ENCODE data around the gene NFATC4.
"Not testable (repeated sequence)": the region's sequence is repeated elsewhere in the genome, so short reads cannot be mapped to it uniquely, and the experiment has no call there.

The NFATC4 gene

DNA sequence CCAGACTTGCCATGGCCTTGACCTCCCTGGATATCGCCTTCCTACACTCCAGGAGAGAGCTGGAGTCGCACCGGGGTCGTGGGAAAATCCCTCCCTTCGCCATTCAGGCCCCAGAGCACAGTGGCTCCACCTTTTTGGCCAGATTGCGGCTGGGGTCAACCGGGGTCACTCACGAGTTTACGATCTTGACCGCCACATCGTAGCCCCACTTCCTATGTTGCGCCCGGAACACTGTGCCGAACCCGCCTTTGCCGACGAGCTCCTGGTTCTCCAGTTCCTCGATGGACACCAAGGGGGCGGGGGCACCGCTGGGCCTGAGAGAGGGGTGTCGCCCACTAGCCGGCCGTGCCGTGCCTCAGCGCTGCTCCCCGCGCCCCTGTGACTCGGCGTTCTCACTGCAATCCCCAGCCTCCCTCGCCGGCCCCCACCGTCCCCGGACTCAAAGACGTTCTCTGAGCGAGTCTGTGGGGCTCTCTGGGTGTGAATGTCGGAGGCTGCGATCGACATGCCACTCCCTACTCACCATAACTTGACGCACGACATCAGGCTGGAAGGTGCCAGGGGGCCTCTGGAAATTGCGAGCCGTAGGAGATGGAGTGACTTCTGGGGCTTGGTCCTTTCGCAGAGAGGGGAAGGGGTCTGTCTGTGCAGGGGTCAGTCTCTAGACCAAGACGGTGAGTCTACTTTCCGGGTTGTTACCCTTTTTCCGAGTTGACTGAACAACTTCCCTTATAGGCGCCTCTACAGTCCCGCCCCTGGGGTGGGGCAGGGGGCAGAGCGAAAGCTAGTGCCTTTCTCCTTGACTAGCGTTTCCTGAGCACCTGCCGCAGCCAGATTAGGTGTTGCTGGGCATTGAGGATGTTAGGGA, 28.5 kb upstream of the NFATC4 start, which contains the start of gene RIPK3:
Gene RIPK3, minus strand, starts transcription at position 708 of the 868 bp plus-strand sequence. Its CDS starts 165 bp downstream, at position 543.
- no peak for DNase-seq

- DNase-seq = no peak
Measured at GRCh38 chr14:24340606-24341005, 27.4 kb upstream of the NFATC4 start.

DNA sequence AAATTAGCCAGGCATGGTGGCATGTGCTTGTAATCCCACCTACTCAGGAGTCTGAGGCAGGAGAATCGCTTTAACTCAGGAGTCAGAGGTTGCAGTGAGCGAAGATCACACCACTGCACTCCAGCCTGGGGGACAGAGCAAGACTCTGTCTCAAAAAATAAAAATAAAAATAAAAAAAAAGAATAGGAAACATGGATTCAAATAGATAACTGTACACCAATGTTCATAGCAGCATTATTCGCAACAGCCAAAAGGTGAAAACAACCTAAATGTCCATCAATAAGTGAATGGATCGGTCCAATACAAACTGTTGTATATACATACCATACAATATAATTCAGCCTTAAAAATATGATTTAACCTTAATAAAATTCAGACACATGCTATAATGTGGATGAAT, 25.1 kb upstream of the NFATC4 start:
- DNase-seq = no peak

- no peak for DNase-seq
Measured at GRCh38 chr14:24343795-24344660, 24.0 kb upstream of the NFATC4 start.

GRCh38 chr14:24347134-24347533, 20.9 kb upstream of the NFATC4 start:
- DNase-seq = no peak

DNA sequence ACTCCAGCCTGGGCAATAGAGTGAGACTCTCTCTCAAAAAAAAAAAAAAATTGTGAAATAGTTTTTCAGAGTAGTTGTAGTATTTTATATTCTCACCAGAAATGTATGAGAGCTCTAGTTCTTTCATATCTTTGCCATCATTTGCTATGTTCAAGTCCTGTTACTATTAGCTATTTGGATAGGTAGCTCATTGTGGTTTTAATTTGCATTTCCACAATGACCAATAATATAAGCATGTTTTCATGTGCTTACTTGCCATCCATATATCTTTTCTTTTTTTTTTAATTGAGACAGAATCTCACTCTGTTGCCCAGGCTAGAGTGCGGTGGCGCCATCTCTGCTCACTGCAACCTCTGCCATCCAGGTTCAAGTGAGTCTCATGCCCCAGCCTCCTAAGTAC, 19.8 kb upstream of the NFATC4 start:
- DNase-seq = no peak

- no peak for DNase-seq
Measured at GRCh38 chr14:24349742-24350141, 18.2 kb upstream of the NFATC4 start.

DNA sequence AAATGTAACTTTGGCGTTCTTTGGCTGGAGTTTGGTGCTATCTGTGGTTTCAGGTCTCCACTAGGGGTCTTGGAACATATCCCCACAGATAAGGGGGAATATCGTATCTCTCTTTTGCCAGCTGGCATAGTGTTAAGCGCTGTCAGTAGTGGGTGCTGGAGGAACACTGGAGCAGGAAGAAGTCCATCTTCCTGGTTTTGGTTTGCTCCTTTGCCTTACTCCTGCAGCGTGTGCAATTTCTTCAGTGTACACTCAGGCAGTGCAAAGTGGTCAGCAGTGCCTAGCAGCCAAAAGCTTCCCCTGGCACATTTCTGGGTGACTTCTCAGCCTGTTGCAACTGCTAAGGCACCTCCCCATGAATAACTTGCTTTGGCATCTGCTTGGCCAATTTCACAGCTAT, 16.5 kb upstream of the NFATC4 start:
- no peak for DNase-seq

DNA sequence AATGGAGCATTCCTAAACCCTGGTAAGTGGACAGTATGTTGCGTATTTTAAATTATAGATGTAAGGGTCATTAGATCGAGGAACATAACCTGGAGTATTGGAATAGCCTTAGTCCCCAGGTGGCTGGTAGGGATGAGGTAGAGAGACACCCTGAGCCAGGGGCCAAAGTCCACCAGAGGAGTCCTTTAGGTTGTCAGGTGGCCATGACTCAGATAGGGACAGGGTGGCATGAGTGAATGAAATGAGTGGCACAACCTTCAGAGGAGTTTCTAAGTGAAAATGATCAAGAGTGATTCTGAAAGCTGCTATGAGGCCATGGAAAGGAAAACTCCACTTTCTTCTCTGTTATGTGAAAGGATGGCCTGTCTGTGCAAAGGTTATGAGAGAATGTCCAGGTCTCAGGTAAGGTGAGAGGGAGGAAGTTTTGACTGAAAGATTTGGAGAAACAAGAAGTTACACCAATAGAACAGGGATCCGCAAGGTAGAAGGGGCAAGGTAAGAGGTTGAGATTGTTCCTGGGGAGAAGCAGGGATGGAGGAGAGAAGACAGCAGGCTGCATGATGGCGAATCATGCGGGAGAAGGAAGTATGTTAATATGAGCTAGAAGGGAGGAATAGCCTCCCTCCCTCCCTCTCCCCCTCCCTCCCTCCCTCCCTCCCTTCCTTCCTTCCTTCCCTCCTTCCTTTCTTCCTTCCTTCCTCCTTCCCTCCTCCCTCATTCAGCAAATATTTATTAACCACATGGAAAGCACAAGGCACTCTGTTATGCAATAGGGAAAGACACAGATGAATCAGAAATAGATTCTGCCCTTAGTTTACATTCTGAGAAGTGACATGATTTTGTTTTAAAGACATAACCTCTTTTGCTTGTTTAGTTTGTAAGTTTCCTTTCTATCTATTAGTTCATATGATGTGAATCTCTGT, 14.2 kb upstream of the NFATC4 start:
- no peak for DNase-seq

DNA sequence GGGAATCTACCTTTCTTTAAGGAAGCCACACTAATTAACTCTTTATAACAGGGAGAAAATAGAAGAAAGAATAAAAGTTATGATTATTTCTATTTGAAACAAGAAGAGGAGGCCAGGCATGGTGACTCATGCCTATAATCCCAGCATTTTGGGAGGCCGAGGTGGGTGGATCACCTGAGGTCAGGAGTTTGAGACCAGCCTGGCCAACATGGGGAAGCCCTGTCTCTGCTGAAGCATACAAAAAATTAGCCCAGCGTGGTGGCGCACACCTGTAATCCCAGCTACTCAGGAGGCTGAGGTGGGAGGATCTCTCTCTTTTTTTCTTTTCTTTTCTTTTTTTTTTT, 13.5 kb upstream of the NFATC4 start:
- DNase-seq = not testable (repeated sequence)

DNA sequence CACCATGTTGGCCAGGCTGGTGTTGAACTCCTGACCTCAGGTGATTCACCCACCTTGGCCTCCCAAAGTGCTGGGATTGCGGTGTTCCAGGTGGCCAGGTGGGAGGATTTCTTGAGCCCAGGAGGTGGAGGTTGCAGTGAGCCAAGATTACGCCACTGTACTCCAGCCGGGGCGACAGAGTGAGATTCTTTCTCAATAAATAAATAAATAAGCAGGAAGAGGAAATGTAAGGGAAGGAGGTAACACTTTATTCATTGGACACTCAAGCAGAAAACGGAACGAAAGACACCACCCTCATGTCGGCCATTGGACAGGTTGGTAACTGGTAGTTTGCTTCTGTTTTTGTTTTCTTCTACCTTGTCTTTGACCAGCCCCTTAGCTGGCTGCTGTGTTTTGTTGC, 13.0 kb upstream of the NFATC4 start:
- DNase-seq = no peak

DNA sequence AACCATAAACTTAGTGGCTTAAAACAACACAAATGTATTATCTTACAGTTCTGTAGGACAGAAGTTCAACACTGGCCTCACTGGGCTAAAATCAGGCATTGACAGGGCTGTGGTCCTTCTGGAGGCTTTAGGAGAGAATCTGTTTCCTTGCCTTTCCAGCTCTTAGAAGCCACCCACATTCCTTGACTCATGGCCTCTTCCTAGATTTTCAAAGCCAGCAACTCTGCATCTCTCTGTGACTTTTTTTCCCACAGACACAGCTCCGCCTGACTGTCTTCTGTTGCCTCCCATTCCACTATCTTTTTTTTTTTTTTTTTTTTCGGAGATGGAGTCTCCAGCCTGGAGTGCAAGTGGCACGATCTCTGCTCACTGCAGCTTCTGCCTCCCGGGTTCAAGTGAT, 11.8 kb upstream of the NFATC4 start:
- no peak for DNase-seq

DNA sequence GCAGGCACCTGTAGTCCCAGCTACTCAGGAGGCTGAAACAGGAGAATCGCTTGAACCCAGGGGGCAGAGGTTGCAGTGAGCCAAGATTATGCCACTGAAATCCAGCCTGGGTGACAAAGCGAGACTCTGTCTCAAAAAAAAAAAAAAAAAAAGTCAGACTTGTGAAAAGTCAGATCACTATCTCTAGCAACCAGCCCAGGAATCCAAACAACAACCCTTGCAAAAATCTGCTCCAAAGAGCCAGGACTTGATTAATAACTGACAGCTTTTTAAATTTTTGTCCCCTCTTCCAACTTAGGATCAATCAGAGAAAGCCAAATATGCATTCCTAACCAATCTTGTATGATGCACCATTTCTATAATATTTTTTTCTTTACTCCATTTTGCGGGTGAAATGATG, 7.7 kb upstream of the NFATC4 start:
- no peak for DNase-seq

GRCh38 chr14:24361326-24361725, 6.7 kb upstream of the NFATC4 start:
- DNase-seq = no peak

- no peak for DNase-seq
Measured at GRCh38 chr14:24362241-24362960, 5.6 kb upstream of the NFATC4 start.

- DNase-seq = no peak
Measured at GRCh38 chr14:24363401-24363800, 4.6 kb upstream of the NFATC4 start.

GRCh38 chr14:24364841-24365240, 3.1 kb upstream of the NFATC4 start:
- DNase-seq = no peak

GRCh38 chr14:24365600-24366412, 2.2 kb upstream of the NFATC4 start:
- peak; percentile 92 for DNase-seq

GRCh38 chr14:24366413-24366720, 1.6 kb upstream of the NFATC4 start:
- DNase-seq = no peak

GRCh38 chr14:24366721-24367513, 1.1 kb upstream of the NFATC4 start:
- DNase-seq = peak; percentile 97

DNA sequence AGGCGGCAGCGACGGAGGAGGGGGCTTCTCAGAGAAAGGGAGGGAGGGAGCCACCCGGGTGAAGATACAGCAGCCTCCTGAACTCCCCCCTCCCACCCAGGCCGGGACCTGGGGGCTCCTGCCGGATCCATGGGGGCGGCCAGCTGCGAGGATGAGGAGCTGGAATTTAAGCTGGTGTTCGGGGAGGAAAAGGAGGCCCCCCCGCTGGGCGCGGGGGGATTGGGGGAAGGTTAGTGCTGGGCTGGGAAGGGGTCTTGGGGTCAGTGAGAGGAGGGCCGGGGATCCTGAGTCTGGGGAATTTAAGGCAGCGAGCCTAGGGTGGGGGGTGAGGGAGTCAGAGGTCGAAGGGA, 203 bp downstream of the NFATC4 start:
- DNase-seq = no peak
